Activated CD8-positive, alpha-beta memory T cell treated with anti-CD3 and anti-CD28 coated beads for 4 hours (primary cell): ENCODE data around the gene NXF1.
"Not testable (repeated sequence)": the region's sequence is repeated elsewhere in the genome, so short reads cannot be mapped to it uniquely, and the experiment has no call there.

Experiments used
- DNase-seq, 2 donors: peaks; one replicate each; pipeline ENCODE4 v3.0.0-alpha.2; 2020; ENCODE audit warnings: low read depth in 2 of 2

The NXF1 gene

GRCh38 chr11:62832336-62833234, 27.3 kb upstream of the NXF1 start, which contains the start of gene TEX54:
Gene TEX54, minus strand, starts transcription at chr11:62832841.
- no peak for DNase-seq

GRCh38 chr11:62831520-62832335, 26.5 kb upstream of the NXF1 start, which contains the start of gene STX5:
Gene STX5, minus strand, starts transcription at chr11:62832051. Its CDS starts 808 bp downstream, at chr11:62831243.
- DNase-seq = peak; percentile 99

DNA sequence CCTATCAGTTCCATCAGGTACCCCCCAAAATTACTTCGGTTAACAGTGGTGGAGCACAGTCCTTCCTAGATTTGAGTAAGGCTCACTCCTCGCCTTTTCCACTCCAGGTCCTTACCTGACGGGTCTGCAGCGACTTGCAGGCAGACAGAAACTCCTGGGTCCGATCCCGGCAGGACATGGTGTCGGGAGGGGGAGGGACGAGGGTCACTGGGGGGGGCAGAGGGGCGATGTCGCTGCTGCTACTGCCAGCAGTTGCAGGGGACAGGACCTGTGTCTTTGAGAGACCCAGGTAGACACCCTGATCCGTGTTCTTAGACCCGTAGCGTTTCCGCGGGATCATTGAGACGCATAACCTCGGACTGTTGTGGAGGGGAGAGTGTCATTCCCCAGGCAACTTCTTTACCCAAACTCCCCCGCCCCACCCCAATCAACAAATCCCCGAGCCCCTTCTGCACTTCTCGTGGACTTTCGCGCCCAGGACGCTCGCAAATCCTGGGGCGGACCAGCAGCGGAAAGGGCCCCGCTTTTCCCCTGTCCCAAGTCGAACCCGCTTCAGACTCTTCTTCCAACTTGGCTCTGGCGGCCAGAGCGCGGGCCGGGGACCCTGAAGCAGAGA, 25.8 kb upstream of the NXF1 start:
- DNase-seq = no peak

DNA sequence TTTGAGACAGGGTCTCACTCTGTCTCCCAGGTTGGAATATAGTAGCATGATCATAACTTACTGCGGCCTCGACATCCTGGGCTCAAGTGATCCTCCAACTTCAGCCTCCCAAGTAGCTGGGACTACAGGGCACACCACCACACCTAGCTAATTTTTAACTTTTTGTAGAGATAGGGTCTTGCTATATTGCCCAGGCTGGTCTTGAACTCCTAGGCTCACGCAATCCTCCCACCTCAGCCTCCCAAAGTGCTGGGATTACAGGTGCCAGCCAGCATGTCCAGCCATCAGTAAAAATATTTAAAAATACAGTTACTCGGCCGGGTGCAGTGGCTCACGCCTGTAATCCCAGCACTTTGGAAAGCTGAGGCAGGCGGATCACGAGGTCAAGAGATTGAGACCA, 22.9 kb upstream of the NXF1 start:
- DNase-seq = not testable (repeated sequence)

DNA sequence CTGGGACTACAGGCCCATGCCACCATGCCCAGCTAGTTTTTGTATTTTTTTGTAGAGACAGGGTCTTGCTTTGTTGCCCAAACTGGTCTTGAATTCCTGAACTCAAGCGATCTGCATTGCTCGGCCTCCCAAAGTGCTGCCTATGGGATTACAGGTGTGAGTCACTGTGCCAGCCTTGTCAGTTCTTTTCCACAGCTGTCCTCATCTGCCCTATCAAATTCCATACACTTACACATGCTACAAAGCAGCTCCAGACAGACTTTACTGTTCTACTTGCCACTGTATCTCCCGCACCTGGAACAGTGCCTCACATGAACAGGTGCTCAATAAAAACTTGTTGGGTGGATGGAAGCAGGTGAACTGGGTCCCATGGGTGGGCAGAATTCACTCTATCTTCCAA, 18.4 kb upstream of the NXF1 start:
- no peak for DNase-seq

- no peak for DNase-seq
Observed at GRCh38 chr11:62817129-62817528, 11.9 kb upstream of the NXF1 start.

DNA sequence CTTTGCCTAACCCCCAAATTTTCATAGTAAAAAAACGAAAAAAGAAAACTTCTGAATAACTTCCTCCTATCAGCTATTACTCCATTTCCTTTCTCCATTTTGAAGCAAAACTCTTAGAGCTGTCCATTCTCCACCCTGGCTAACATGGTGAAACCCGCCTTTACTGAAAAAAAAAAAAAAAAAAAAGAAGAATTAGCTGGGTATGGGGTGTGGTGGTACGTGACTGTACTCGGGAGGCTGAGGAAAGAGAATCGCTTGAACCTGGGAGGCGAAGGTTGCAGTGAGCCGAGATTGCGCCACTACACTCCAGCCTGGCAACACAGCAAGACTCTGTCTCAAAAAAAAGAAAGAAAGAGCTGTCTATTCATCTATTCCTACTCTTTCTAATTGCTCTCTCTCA, 11.3 kb upstream of the NXF1 start:
- no peak for DNase-seq

DNA sequence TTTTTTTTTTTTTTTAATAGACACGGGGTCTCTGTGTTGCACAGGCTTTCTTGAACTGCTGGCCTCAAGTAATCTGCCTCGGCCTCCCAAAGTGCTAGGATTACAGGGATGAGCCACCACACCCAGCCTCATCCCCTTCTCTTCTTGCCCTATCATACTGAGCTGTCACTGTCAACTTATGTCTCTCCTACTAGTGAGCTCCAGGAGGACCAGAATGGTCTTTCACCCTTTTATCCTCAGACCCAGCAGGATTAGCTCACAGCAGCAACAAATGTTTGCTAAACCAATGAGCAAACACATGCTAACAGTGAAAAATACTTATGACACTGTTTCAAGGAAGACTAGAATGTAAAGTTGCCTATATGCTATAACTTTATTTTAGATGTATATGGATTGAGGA, 6.4 kb upstream of the NXF1 start:
- DNase-seq = no peak

- no peak for DNase-seq
Observed at GRCh38 chr11:62810748-62811147, 5.5 kb upstream of the NXF1 start.

DNA sequence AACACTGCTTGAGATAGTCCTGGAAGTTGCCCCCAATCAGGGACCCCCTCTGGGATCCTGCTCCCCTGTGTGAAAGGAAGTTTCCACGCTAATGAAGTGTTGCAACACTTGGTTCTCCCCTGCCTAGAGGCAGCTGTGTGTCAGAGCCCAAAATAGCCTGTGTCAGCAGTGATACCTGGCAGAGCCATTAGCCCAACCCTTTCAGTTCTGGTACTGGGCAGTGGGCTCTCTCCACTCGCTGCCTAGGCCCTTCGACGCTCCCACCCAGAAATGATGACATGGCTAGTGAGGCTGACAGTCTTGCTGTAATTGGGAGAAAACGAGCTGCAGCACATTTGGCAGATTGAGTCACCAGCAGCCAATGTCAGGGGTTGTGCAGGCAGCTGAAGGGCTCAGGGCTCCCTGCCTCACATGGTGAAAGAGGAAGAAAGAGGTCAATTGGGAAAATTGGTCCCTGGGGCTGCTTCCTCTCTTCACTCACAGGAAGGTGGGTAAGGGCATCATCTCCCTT, 1.4 kb upstream of the NXF1 start:
- DNase-seq = no peak

DNA sequence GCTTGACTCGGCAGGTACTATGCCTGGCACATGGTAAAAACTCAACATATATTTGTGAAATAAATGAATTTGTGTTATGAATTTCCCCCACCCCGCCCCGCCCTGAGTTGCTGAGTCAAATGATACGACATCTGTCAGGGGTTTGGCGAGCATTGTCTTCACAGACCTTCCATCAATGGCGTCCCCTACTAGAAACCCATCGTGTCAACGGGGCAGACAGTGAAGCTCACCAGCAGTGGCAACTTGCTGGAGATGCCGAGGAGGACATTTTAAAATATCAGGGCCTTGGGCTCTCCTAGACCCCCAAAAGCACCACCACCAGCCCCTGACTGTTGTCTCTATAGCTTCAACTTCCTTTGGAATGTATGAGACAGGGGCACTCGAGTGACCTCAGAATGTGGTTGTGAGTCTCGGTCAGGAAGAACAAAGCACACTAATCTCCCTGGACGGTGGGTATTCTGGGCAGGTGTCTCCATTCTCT, 761 bp upstream of the NXF1 start:
- no peak for DNase-seq

- no peak for DNase-seq
Observed at GRCh38 chr11:62804310-62805075, 747 bp downstream of the NXF1 start.

- no peak for DNase-seq
Observed at GRCh38 chr11:62801071-62801470, 4.2 kb downstream of the NXF1 start.

- DNase-seq = no peak
Observed at GRCh38 chr11:62799486-62799885, 5.8 kb downstream of the NXF1 start.

DNA sequence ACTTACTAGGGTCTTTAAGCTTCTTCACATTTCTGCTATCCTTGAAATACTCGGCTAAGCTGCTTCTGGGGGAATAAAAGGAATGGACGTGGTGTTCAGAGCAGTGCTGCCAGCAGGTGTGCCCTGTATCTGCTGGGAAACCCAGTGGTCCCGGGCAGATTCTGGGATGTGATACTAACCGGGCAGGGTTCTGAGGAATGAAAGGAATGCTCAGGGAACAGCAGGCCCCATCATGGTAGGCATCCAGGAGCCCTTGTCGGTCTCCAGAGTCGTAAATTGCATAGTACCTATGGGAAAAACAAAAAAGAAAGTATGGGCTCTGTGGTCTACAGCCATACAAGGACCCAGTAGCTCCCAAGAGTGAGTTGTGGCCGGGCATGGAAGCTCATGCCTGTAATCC, 9.0 kb downstream of the NXF1 start:
- DNase-seq = no peak

- DNase-seq = no peak
Observed at GRCh38 chr11:62794201-62794775, 11.0 kb downstream of the NXF1 start.

DNA sequence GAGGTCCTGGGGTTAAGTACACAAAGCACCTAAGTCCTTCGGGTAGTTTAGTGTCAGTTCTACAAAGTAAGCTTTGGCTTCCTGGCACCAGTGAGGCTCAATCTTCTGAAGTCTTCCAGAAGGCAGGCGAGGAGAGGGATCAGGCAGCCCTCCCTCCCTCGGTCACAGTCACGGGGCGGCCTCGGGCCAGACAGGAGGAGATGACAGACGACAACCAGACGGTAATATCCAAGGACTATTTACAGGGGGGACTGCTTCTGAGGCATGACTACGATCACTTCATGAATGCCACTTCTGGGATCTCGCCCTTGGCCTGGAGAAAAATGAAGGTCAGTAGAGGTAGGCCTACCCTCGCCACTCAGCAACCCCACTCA, 13.1 kb downstream of the NXF1 start:
- DNase-seq = no peak

DNA sequence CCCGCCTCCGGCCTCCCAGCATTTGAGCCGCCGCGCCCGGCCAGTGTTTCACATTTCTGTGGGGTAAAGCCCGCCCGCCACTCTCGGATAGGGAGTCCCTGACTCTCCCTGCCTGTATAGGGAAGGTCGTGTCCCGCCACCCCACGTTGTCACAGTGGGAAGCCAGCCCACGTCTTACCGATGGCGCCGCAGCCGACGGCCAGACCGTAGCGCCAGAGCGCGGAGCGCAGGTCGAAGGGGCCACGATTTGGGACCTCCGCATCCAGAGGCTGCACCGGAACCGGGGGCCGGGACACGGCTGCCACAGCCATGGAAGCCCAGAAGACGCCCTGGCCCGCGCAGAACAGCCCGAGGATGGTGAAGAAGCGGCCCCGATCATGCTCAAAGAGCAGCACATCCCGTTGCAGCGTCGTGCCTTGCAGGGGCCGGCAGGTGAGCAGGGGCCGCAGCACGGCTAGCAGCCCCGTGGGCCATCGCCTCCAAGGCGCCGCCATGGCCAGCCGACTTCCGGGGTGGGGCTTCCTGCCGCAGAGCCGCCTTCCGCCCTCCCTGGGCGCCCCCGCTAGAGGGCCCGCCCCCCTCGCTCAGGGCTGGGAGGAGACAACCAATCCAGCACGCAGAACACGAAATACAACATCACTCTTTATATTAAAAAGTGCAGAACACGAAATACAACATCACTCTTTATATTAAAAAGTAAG, 13.6 kb downstream of the NXF1 start, which contains the start of gene TMEM223:
Gene TMEM223 (minus strand): TSS at position 506 of the 701 bp plus-strand sequence. CDS start 12 bp downstream, at position 494.
- peak; percentile 78 to 83 for DNase-seq

GRCh38 chr11:62789576-62789975, 15.7 kb downstream of the NXF1 start:
- DNase-seq = no peak

DNA sequence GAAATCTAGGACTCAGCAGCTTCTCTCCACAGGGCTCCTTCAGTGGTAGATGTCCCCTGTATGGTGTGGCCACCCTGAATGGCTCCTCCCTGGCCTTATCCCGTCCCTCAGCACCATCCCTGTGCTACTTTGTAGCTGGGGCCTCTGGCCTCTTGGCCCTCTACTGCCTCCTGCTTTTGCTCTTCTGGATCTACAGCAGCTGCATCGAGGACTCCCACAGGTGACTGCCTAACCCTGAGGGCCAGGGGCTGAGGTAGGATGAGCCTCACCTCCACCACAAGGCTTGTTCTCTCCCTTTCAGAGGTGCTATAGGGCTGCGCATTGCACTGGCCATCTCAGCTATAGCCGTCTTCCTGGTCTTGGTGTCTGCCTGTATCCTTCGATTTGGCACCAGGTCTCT, 16.2 kb downstream of the NXF1 start:
- DNase-seq = no peak
